Measurements from ENCODE around the gene KLHL33.

Gene KLHL33

GRCh38 chr14:20416223-20416622, 19.7 kb downstream of the KLHL33 start:
- DNase-seq (ENCODE audit: low spot score): no peak

DNA sequence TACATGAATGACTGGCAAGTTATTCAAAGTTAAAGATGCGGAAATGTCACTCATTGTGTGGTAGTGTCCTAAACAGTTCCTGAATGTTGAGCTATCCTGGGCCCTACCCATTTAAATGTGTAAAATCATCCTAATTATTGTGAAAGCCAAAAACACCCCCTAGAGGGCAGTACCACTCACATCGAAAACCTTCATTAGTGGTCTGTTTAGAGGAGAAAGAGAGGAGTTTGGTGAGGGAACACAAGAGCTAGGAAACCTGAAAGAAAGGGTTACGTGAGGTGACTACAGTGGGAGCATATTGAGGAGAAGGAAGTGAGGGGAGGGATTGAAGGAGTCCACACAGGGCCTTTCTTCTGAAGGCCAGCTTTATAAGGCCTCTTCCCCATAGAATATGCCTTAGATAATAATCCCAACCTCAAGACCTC, 20.2 kb downstream of the KLHL33 start:
- no peak for DNase-seq (ENCODE audit: low spot score)

GRCh38 chr14:20413744-20414082, 22.3 kb downstream of the KLHL33 start:
- DNase-seq (ENCODE audit: low spot score): no peak

GRCh38 chr14:20412876-20413743, 22.9 kb downstream of the KLHL33 start, which contains the start of gene TEP1:
TEP1 (minus strand) TSS chr14:20413501; CDS start chr14:20408439, 5,062 bp downstream.
- DNase-seq (ENCODE audit: low spot score): peak; percentile 79

DNA sequence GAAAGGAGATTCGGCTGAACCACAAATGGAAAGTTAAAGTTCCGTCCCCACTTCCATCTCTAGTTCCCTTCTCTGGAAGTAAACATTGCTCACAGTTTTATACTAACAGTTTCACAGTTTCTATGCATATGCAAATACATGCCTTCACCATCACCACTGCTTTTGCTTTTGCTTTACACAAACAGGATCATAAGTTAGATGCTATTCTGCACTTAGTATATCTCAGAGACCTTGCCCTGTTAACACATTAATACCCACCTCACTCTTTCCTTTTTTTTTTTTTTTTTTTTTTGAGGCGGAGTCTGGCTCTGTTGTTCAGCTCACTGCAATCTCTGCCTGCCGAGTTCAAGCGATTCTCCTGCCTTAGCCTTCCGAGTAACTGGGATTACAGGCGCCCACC, 23.6 kb downstream of the KLHL33 start:
- no peak for DNase-seq (ENCODE audit: low spot score)

GRCh38 chr14:20409226-20409625, 26.7 kb downstream of the KLHL33 start:
- no peak for DNase-seq (ENCODE audit: low spot score)

DNA sequence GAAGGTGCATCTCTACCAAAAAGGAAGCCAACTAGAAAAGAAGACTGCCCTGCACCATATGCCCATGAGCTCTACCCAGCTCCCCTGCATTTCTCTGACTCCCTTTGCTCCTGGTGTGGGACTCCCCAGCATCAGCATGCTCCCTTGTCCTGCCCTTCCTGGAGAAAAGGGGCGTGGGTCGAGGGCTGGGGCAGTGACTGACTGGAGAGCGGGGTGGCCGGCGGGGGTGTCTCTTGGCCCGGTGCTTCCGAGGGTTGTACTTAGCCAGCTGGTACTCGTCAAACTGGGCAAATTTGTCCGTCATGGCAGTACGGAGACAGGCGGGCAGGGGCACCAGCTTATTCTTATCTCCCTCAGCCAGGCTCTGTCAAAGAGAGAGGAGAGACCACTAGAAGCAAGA, 32.4 kb downstream of the KLHL33 start:
- DNase-seq (ENCODE audit: low spot score): no peak

DNA sequence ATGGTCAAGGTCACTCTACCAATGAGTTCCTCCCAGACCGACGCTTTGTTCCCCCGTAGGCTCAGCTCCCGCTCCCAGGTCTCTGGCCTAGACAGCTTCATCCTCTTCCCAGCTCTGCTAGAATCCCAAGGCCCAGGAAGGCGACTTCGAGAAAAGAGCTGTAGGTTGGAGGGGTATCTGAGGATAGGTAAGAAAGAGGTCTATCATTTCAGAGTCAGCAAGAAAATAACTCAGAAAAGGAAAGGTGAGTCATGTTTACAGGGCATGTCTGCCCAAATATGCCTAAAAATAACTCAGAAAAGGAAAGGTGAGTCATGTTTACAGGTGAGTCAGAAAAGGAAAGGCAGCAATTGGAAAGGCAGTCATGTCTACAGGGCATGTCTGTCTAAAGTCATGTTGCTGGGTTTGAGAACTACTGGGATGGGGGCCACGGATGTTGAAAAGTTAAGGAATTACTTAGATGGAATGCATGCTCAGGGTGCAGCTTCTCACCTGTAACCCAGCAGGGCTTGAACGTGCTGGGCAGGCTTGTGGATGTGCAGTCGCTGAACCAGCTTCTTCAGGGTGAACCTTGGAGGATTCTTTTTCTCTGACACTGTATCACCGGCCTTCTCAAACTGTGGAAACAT, 34.9 kb downstream of the KLHL33 start:
- DNase-seq (ENCODE audit: low spot score): no peak

- DNase-seq (ENCODE audit: low spot score): no peak
Observed at GRCh38 chr14:20400589-20400964, 35.4 kb downstream of the KLHL33 start.

DNA sequence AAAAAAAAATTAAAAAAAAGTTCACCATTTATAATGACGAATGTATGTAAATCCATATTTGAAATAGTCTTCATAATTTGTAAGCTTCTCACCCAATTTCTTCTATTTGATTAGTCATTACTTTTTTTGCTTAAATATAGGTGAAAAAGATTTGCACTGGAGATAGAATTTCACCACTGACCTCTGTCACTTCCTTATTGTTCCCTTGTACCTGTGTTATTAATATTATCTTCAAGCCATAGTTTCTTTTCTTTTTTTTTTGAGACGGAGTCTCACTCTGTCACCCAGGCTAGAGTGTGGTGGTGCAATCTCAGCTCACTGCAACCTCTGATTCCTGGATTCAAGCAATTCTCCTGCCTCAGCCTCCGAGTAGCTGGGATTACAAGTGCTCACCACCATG, 38.5 kb downstream of the KLHL33 start:
- DNase-seq (ENCODE audit: low spot score): no peak

GRCh38 chr14:20391505-20391904, 44.5 kb downstream of the KLHL33 start:
- DNase-seq (ENCODE audit: low spot score): no peak

DNA sequence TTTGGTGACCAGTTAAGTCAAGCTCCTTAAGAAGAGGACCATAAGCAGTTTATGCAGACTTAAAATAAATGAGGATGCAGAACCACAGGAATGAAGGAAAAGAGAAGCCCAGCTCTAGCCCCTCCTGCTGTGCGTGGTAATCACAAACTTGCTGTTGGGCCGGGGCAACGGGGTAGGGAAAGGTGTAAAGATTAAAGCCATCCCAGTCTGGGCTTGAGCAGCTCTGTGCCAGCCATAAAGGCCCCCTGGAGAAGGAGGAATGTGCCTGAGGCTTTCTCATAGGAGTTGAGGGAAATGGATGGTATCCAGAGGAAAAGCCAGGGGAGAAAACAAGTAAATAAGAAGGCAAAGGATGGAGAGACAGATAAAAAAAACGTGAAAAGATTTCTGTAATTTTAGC, 47.8 kb downstream of the KLHL33 start:
- no peak for DNase-seq (ENCODE audit: low spot score)

GRCh38 chr14:20387576-20387975, 48.4 kb downstream of the KLHL33 start:
- DNase-seq (ENCODE audit: low spot score): no peak

DNA sequence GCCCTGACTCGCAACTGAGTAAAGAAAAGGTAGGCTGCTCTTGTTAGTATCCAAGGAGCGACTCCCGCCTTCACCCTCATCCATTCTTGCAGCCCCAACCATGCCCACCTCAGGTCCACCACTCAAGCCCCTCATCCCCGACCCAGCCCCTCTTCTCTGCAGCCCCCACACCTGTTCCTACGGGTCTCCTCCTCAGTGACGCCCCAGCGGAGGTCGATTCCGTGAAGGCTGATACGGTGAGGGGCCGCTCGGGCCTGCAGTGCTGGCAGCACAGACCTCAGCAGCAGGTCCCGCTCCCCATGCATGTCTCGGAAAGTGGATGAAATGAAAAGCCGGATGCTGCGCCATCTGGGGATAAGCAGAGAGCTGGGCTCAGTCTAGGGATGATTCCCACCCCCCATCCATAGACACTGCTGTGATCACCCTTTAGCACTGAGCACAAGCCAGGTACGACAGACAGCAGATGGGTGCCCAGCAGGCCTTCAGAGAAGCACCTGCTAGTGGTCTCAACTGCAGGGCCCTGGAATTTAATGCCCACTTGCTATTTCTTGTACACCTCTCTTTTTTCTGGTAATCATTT, 49.6 kb downstream of the KLHL33 start:
- DNase-seq (ENCODE audit: low spot score): no peak

DNA sequence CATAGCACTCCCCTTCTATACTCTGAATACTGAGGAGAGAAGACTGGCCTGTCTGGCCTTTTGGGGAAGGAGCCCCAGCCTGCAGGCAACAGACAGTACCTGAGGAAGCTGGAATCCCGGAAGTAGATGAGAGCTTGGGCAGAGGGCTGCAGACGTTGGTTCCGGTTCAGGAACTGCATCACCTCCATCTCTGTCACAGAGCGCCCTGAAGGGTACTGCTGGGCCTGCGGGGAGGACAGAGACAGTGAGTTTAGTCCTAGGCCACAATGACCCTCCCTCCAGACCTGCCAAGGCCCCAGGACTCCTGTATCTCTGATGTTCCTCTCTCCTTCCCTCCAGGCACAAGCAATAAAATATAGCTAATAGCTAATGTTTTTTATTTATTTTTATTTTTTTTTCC, 51.1 kb downstream of the KLHL33 start:
- no peak for DNase-seq (ENCODE audit: low spot score)

DNA sequence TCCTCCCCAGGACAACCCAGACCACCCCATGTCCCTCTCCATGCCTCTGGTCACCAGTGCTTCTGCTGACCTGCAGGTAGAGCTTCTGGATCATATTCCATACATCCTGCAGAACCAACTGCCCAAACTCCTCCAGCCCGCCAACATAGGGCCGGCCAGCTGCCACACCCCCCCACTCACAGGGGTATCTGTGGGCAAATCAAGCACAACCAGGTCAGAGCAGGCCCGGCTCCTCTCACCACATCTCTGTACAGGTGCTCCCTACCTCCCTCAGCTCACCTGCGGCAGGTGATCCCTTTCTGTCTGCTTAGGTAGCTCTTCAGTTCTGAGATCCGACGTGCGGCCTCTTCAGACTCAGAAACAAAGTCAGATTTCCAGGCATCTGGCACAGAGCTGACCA, 51.6 kb downstream of the KLHL33 start:
- DNase-seq (ENCODE audit: low spot score): no peak

- DNase-seq (ENCODE audit: low spot score): no peak
Observed at GRCh38 chr14:20383636-20384035, 52.3 kb downstream of the KLHL33 start.

GRCh38 chr14:20383032-20383431, 52.9 kb downstream of the KLHL33 start:
- DNase-seq (ENCODE audit: low spot score): no peak

DNA sequence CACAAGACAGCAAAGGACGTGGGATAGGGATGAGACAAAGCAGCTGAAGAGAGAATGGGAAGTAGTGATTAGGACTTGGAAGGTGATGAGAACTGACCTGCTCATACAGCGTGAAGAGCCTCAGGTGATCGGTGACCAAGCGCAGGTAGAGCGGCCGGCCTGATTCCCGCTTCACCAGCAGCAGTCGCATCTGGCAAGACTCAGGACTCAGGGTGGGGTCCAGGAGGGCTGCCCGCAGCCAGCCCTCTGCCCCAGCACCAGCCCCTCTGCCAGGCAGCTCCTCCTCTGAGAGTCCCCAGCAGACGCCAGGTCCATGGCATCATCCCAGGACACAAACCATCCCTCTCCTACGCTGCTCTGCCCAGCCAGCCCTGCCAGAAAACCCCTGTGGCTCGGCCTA, 53.4 kb downstream of the KLHL33 start:
- DNase-seq (ENCODE audit: low spot score): no peak

- DNase-seq (ENCODE audit: low spot score): no peak
Observed at GRCh38 chr14:20381341-20381740, 54.6 kb downstream of the KLHL33 start.

GRCh38 chr14:20380681-20381080, 55.3 kb downstream of the KLHL33 start:
- no peak for DNase-seq (ENCODE audit: low spot score)

GRCh38 chr14:20379743-20380142, 56.2 kb downstream of the KLHL33 start:
- DNase-seq (ENCODE audit: low spot score): no peak

- DNase-seq (ENCODE audit: low spot score): no peak
Observed at GRCh38 chr14:20377171-20377570, 58.8 kb downstream of the KLHL33 start.

Data from putamen (tissue), 1 donor.